Breast epithelium (tissue), 3 donors: Measurements from ENCODE around the gene IKBIP.

ENCODE experiments used
- CTCF ChIP-seq, 3 donors: fragments of 450-650 bp; IDR thresholded peaks; one replicate each; pipeline ENCODE4 v1.5.1; 2016 to 2017; ENCODE audit warnings: antibody characterized with exemption in 3 of 3, mild to moderate bottlenecking in 3 of 3, moderate library complexity in 3 of 3
- POLR2AphosphoS5 ChIP-seq, 3 donors: sonication (generic); formaldehyde crosslinking; IDR thresholded peaks; one replicate each; pipeline ENCODE4 v1.6.1; 2017; ENCODE audit warnings: antibody characterized with exemption in 3 of 3

GRCh38 chr12:98686603-98687002, 42.0 kb upstream of the IKBIP start:
- TF ChIP-seq CTCF (IDR thresholded peaks at IDR 0.05) (no peak), POLR2AphosphoS5 (IDR thresholded peaks at IDR 0.05) (no peak)
